GM19467 (cell line): ENCODE data around the gene FUT2.
"Not testable (repeated sequence)": the region's sequence is repeated elsewhere in the genome, so short reads cannot be mapped to it uniquely, and the experiment has no call there.

ENCODE experiments used
- ATAC-seq: cut with Tn5 transposase; IDR thresholded peaks from one replicate; pipeline ENCODE4 v1.9.1; 2021; ENCODE audit warnings: mild to moderate bottlenecking, moderate library complexity; ENCODE audit not compliant: unreplicated experiment

FUT2 gene

DNA sequence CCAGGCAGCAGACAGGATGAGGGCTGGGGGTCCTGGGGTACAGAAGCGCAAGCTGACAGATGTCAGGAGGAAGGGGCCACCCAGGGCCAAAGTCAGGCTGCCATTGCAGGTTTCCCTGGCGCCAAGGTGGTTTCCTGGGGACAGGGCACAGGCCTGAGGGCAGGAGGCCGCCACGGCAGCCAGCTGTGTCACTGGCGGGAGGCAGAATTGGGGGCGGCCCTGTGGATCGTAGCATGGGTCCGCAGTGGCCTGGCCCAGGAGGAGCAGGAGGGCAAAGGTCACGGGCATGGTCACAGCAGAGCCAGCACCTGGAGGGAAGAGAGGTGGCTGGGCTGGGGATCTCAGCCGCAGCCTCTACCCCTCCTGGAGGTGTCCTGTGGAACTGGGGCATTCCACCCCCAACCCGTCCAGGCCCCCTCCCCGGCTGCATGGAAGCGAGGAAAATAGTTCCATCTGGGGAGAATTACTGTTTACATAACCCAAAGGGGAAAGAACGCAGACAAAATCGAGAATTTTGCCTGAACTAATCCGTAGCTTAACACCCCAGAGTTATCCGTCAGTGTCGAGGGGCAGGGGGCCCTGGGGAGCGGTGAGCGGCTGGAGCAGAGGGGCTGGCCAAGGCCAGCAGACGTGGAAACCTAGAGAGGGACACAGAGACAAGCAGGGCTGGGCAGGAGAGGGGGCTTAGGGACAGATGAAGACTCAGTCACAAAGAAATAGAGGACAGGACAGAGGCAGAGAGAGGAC lies 24.9 kb upstream of the FUT2 start:
- ATAC-seq = no peak

DNA sequence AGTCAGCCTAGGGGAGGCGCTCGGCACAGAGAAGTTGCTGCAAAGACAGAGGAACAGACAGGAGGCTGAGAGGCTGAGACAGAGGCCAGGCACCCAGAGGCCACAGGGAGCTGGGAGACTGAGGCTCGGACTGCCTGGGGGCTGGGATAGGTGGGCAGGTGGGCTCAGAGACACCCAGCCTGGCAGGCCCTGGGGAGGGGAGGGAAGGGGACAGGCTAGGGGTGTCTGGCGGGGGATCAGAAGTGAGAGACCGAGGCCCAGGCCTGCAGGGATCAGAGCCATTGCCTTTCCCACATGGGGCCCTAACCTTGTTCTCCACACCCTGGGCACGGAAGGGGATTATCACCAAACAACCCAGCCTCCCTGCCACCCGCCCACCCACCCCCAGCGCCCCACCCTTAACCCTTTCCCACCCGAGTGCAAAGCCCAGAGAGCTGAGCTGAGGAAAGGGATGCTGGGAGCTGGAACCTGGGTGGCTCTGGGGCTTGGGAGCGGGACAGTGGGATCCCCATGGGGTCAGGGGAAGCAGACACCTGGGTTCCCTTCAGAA lies 24.2 kb upstream of the FUT2 start:
- ATAC-seq = no peak

DNA sequence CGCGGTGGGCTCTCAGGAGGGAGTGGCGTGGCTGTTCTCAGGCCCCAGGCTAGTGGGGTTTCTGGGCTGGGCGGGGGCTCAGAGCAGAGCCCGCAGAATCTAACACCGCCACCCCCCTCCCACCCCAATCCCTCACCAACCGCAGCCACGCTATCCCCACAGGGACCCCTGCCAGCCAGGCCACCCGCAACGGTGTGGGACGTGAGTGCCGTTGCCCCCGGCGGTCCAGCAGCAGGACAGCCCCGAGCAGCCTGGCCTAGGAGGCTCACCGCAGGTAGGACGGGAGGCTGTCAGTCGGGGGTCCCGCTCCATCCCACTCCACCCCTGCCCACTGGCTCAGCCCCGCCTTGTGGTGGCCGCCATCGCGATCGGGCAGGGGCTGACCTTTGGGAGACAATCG lies 22.8 kb upstream of the FUT2 start, which contains the start of gene NTN5:
Gene NTN5 (minus strand): TSS at position 24 of the 400 bp plus-strand sequence. CDS start 2,031 bp downstream, outside the sequence.
- ATAC-seq = no peak

DNA sequence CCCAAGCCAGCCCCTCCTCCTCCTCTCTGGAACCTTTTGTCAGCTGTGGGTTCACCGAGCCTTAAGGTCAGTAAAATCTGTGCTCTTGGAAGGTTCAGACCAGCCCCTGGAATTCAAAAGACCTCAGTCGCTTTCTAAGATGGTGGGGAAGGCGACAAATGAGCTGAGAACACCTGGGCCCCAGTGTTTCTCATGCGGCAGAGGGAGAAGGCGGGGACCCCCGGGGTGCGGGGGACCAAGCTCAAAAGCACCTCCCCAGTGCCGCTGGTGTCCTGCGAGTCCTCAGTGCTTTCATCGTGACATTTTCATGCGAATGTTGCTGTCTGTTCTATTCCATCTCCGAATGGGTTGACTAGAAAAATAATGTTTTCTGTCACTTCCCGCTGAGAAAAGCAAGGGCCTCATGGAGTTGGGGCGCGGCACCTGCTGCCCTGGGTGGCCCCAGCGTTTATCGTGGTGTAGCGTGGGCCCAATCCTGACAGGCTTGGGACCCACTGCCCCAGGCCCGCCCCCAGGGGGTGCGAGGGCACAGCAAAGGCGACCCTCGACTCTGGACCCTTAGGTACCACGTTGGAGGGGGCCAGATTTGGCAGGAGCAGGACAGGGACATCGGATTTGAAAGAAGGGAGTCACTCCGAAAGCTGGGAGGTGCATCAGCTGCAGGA lies 22.2 kb upstream of the FUT2 start:
- no peak for ATAC-seq

DNA sequence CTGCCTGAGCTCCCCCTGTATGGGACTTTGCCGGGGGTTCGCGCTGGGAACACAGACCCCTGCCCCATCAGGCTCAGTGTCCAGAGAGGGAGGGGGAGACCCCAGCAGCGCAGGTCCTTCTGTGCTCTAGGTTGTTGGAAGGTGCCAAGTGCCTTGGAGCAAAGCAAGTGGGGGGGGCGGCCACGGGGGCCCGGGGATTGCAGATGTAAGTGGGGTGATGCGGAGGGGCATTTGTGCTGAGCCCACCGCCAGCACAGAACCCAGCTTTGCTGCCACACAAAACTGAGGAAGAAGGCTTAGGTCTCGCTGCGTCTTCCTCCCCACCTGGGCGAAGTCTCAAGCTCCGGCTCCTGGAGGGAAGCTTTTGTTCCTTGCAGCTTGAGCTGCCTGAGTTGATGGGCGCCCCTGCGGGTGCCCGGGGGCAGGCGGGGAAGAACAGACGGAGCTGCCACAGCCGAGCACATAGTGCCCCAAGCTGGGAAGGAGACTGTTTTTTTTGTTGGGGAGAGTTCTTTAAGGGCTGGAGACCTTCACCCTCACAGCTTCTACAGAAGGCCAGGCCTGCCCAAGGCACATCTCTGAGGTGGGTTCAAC lies 21.5 kb upstream of the FUT2 start:
- no peak for ATAC-seq

DNA sequence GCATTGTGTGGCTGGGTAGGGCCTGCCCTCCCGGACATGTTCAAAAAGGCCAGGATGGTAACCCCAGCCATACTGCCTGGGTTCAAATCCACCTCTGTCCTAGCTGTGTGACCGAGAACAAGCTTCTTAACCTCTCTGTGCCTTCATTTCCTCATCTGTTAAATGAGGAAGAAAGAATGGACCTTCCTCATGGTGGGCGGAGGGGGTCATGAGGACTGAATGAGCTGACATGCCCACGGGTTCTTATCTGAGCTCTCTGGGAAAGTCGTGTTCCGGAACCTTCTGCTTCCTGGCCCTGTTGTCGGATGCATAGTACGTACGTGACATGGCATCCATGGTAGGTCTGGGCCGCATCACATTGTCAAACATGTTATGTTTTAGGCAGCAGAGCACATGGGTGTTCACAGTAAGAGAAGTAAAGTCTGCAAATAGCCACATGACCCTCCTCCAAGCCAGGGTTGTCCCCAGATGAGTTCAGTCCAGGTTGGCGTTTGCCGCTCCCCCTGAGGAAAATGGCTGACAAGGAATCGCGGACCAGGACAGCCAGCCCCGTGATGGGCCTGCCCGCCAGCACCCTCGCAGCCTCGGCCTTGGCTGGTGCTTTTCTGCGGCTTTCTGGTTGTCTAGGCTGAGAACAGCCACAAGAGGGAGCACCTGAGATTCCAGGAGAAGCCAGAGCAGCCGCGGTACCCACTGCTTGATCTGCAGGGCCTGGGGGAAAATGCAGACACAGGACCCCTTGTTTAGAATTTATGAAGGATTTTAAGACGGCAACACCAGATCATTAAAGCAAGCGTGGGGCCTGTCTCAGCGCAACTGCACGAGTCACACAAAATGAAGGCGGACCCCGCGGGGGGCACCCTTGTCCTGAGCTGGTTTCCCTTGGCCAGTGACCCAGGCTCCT lies 20.6 kb upstream of the FUT2 start:
- ATAC-seq = no peak

DNA sequence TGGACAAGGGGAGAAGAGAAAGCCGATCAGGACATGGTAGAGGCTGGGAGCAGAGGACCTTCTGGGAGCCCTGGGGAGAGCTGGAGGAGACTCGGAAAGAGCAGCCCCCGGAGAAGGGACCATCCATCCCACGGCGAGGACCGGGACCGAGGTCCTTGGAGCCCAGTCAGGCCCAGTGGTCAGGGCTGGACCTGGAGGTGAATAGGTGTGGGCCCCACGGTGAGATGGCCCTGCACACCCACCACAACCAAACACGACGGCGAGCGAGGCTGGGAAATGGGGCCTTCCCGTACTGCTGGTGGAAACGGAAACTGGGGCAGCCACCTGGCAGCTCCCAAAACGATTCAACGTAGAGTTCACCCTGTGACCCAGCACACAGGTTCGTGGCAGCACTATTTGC lies 19.3 kb upstream of the FUT2 start:
- no peak for ATAC-seq

DNA sequence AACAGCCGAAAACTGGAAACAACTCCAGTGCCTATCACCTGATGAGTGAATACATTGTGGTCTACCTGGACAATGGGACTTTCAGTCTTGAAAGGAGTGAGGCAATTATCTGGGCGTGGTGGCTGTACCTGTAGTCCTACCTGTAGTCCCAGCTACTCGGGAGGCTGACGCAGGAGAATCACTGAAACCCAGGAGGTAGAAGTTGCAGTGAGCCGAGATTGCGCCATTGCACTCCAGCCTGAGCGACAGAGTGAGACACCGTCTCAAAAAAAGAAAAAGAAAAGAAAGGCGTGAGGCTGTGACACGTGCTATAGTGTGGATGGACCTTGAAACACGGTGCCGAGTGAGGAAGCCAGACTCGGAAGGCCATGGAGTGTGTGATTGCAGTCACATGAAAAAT lies 18.9 kb upstream of the FUT2 start:
- ATAC-seq = no peak

DNA sequence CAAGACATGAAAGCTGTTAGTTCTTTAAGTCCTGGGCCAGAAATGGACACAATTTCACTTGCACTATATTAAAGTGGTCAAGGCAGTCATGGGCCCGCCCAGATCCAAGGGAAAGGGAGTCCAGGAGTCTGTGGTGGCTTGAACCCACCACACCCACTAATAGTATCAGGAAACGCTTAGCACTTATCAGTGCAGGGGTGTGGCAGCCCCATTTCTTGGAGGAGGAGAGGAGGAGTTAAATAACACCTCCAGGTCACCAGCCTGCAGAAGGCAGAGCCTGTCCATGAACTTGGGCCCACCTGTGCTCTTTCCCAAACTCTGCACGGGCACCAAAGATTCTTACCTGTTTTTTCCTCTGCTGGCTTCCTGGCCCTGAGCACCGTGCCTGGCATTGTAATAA lies 17.6 kb upstream of the FUT2 start:
- ATAC-seq = no peak

DNA sequence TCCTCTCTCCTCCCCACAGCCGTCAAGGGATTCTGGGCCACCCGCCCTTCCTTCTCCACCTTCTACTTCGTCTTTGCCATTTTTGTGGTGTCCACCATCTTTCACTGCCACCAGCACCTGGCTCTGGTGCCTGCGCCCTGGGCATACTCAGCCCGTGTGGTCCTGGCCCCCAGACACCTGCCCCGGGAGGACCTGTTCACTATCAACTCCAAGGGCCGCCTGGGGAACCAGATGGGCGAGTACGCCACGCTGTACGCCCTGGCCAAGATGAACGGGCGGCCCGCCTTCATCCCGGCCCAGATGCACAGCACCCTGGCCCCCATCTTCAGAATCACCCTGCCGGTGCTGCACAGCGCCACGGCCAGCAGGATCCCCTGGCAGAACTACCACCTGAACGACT lies 15.8 kb upstream of the FUT2 start:
- ATAC-seq = not testable (repeated sequence)

DNA sequence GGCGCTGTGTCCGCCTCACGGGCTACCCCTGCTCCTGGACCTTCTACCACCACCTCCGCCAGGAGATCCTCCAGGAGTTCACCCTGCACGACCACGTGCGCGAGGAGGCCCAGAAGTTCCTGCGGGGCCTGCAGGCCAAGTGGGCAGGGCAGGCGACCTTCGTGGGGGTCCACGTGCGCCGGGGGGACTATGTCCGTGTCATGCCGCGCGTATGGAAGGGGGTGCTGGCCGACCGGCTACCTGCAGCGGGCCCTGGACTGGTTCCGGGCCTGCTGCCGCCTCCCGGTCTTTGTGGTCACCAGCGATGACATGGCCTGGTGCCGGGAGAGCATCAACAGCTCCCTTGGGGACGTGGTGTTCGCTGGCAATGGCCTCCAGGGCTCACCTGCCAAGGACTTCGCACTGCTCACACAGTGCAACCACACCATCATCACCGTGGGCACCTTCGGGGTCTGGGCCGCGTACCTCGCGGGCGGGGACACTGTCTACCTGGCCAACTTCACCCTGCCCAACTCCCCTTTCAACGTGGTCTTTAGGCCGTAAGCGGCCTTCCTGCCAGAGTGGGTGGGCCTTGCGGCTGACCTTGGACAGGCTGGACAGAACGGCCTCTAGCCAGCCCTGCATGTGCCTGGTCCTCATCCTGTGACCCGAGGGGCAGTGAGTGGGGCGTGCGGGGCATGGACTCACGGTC lies 15.2 kb upstream of the FUT2 start:
- no peak for ATAC-seq

DNA sequence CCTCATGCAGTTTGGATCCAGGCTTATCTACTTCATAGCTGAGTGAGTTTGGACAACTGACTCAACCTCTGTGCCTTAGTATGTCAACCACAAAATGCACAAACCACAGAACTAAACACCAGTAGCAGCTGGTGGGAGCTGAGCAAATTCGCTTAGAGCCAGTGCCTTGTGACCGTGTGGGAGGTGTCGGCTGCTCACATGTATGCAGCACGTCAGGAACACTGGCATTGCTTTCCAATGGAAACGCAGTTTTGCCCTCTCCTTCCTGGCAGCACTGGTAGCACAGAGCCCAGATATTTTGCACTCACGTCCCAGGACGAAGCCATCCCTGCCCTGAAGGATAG lies 14.7 kb upstream of the FUT2 start:
- no peak for ATAC-seq

DNA sequence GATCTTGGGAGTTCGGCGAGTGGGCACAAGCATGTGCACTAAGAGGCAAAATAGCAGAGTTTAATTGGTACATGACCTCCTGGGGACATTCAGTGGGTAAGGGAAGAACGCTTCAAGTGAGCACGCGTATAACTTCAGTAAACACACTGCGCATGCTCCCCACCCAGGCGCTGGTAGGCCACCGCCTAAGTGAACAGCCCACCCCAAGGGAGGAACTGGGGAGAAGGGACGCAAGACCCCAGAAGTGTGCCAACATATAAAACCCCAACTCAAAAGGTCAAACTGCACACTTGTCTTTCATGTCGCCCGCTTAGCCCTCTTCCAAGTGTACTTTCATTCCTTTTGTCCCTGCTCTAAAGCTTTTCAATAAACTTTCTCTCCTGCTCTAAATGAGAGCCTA lies 12.4 kb upstream of the FUT2 start:
- ATAC-seq = no peak

DNA sequence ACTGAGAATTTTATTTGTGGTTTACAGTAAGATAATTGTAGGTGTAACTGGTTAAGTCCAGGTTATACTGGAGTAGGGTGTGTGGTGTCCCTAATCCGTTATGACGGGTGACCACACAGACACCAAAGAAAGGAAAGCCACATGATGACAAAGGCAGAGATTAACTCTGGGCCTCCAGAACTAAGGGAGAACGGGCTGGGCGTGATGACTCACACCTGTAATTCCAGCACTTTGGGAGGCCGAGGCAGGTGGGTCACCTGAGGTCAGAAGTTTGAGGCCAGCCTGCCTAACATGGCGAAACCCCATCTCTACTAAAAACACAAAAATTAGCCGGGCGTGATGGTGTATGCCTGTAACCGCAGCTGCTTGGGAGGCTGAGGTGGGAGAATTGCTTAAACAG lies 10.2 kb upstream of the FUT2 start:
- ATAC-seq = no peak

DNA sequence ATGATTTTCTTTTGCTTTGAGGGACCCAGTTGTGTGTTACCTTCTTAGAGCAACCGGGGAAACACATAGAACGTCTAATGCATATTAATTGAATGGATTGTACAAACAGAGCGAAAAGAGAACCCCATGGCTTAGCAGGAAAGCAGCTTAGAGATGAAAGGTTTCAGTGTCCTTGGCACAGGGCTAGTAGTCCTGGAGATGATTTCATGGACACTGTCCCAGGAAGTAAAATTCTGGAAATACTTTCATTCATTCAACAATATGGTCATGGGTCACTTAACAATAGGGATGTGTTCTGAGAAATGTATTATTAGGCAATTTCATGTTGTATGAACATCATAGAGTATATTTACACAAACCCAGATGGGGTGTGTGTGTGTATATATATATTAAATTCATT lies 9.7 kb upstream of the FUT2 start:
- ATAC-seq = no peak

DNA sequence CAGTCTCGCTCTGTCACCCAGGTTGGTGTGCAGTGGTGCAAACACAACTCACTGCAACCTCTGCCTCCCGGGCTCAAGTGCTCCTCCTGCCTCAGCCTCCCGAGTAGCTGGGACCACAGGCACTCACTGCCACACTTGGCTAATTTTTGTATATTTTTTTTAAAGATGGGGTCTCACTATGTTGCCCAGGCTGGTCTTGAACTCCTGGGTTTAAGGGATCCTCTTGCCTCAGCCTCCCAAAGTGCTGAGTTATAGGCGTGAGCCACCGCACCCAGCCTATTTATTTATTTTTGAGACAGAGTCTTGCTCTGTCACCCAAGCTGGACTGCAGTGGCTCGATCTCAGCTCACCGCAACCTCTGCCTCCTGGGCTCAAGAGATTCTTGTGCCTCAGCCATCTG lies 9.1 kb upstream of the FUT2 start:
- not testable (repeated sequence) for ATAC-seq

DNA sequence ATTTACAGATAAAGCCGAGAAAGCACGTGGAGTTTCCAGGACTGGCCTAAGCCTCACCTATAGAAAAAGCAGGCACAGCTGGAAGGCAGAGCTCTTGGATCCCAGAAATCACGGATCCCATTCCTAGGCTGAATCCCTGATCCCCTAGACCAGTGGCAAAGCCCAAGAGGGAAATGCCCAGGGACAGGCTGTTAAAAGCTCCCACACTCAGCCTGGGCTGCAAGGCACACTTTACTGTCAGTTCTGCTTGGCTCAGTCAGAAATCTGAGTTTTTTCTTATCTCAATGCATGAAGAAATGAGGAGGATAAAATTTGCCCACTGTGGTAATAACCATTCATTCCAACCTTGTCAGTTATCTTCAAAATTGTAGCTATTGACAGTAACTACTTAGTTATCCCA lies 8.0 kb upstream of the FUT2 start:
- no peak for ATAC-seq

DNA sequence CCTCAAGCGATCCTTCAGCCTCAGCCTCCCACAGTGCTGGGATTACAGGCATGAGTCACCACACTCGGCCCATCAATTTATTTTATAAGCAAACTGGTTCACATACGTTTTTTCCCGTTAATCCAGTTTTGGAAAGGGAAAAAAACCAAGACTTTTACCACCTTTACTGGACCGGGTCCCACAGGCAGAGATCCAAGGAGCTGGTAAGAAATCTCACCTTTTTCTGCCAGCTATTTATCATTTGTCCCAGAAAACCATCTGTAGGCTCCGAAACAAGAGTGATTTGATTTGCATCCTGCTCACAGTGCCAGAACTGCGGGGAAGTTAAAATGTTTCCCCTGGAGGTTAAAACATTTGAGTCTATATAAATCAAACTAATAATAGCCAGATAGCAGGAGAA lies 6.3 kb upstream of the FUT2 start:
- no peak for ATAC-seq

DNA sequence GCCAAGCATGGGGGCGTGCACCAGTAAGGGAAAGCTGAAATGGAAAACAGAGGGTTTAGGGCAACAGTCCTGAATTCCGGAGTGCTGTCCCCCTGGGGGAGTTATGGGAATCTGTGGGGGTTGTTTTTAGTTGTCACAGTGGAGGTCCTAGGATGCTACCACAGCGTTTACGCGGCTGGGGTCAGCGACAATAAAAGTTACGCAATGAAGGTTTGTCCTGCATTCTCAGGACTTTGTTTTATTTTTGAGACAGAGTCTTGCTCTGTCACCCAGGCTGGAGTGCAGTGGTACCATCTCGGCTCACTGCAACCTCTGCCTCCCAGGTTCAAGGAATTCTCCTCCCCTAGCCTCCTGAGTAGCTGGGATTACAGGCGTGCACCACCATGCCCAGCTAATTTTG lies 2.1 kb upstream of the FUT2 start:
- ATAC-seq = not testable (repeated sequence)

DNA sequence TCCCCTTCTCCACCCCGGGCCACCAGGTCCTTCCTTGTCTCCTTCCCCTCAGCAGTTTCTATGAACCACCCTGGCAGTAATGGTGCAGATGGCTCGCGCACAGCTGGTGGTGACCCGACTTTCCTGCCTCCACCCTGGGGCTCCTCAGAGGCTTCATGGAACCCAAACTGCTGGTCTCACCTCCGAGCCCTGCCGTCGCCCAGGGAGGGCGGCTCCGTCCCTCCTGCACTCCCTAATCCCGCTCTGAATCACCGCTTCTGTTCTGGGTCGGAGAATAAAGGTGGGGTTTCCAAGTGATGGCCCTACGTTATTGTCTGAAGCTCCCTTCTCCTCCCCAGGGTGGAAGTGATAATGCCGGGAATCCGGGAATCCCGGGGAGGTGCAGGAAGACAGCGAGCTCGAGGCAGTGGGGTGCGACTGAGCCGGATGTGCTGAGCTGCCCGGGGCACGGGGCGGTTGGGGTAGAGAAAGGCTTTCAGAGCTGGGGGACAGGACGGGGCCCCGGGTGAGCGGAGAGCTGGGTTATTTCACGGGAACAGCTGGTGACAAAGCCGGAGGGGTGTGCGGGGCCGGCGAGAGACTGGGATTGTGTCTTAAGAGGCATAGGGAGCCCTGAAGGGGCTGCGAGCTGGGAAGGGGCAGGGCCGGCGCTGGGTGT lies 711 bp downstream of the FUT2 start:
- ATAC-seq = no peak
